Activated naive CD8-positive, alpha-beta T cell treated with anti-CD3 and anti-CD28 coated beads, Interleukin-2, amount 50 U/mL, for 24 hours (primary cell): Measurements from ENCODE around the gene SF3B2.
"Not testable (repeated sequence)": the region's sequence is repeated elsewhere in the genome, so short reads cannot be mapped to it uniquely, and the experiment has no call there.

Experiments used
- ATAC-seq: fragments of 150-1000 bp; cut with Tn5 transposase; one replicate; pipeline ENCODE4 v1.10.0; 2021
- DNase-seq: peaks from one replicate; pipeline ENCODE4 v3.0.0; 2021
- H3K27ac Mint-ChIP-seq: one replicate; pipeline ENCODE4 v1.8.0; 2021; ENCODE audit warnings: mild to moderate bottlenecking, mixed read lengths
- H3K27me3 Mint-ChIP-seq: one replicate; pipeline ENCODE4 v1.8.0; 2021; ENCODE audit warnings: mixed read lengths
- H3K36me3 Mint-ChIP-seq: one replicate; pipeline ENCODE4 v1.8.0; 2021; ENCODE audit warnings: low read depth, mixed read lengths
- H3K4me1 Mint-ChIP-seq: one replicate; pipeline ENCODE4 v1.8.0; 2021; ENCODE audit warnings: mixed read lengths
- H3K4me3 Mint-ChIP-seq: one replicate; pipeline ENCODE4 v1.8.0; 2021; ENCODE audit warnings: mild to moderate bottlenecking, moderate library complexity, mixed read lengths
- H3K9me3 Mint-ChIP-seq: one replicate; pipeline ENCODE4 v1.8.0; 2021; ENCODE audit warnings: mixed read lengths

SF3B2 gene

DNA sequence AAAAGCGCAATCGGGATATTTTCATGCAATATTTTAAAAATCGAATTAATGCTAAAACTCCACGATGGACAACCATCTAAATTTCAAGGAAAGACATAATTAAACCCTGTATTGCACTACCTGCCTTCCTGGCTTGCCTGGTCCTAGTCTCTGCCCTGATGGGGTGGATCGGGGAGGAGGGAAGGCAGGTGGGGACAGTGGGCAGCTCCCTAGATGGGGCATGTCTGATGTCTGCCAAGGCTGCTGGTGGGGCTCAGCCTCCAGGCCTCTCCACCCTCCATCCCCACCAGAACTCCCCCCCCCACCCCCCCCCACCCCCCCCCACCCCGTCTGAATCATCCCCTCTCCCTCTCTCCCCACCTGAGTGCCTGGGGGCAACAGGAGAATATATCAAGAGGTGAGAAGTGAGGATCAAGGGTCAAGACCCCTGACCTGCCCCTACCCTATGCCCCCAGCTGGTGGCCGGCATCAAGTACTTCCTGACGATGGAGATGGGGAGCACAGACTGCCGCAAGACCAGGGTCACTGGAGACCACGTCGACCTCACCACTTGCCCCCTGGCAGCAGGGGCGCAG lies 39.7 kb upstream of the SF3B2 start:
- Mint-ChIP-seq H3K4me3 (no peak overlapping the region), H3K27ac (no peak overlapping the region)
- no peak for ATAC-seq

GRCh38 chr11:66012946-66013761 lies 39.0 kb upstream of the SF3B2 start:
- peaks cover 12% of the 10 kb centered on the region for H3K27me3 Mint-ChIP-seq
- DNase-seq (no peak), ATAC-seq (no peak)
- H3K9me3 Mint-ChIP-seq, result no peaks in the 10 kb centered on the region
- no peaks in the 10 kb centered on the region for H3K36me3 Mint-ChIP-seq
- peaks cover 6% of the 10 kb centered on the region for H3K4me1 Mint-ChIP-seq
- no peak overlapping the region for H3K4me3 Mint-ChIP-seq
- H3K27ac Mint-ChIP-seq, result no peak overlapping the region

More for the DNA sequence above, 39.7 kb upstream of the SF3B2 start:
- Mint-ChIP-seq H3K27me3 (peaks cover 12% of the 10 kb centered on the region), H3K36me3 (no peaks in the 10 kb centered on the region), H3K9me3 (no peaks in the 10 kb centered on the region), H3K4me1 (peaks cover 3% of the 10 kb centered on the region)
- DNase-seq, result no peak

GRCh38 chr11:66013762-66014100 lies 38.4 kb upstream of the SF3B2 start:
- Mint-ChIP-seq H3K4me3 (no peak overlapping the region), H3K36me3 (no peaks in the 10 kb centered on the region), H3K4me1 (peaks cover 9% of the 10 kb centered on the region), H3K27me3 (peaks cover 12% of the 10 kb centered on the region), H3K9me3 (no peaks in the 10 kb centered on the region), H3K27ac (no peak overlapping the region)
- ATAC-seq (no peak), DNase-seq (no peak)

DNA sequence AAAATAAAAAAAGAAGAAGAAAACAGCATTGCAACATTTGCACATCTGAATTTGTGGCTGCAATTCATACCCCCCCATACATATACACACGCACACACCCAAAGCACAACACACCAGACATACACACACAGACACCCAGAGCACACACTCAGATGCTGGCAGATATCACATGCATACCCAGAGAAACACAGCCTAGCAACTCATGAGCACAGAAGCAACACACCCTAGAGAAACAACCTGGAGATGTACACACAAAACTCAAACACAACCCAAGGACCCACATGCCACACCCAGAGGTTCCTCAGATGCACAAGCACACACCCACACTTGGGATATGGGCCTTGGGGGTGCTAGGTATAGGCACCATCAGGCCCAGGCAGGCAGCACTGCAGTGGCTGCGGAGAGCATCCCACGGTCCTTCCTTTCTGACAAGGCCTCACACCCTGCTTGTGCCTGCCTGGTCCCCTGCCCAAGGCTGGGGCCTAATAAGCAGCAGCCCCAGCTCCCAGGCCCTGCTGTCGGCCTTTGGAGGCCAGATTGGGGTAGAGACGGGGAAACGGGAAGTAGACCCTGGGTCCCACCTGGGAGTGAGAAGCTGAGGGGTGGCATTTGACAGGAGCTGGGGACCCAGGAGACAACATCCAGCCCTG lies 37.2 kb upstream of the SF3B2 start:
- Mint-ChIP-seq H3K4me1 (peaks cover 9% of the 10 kb centered on the region), H3K9me3 (no peaks in the 10 kb centered on the region), H3K36me3 (no peaks in the 10 kb centered on the region), H3K27me3 (peaks cover 12% of the 10 kb centered on the region), H3K4me3 (no peak overlapping the region), H3K27ac (no peak overlapping the region)
- DNase-seq, result no peak
- ATAC-seq, result no peak

- Mint-ChIP-seq H3K4me3 (no peak overlapping the region), H3K27ac (no peak overlapping the region), H3K9me3 (no peaks in the 10 kb centered on the region)
Measured at GRCh38 chr11:66015454-66015881, 36.7 kb upstream of the SF3B2 start.

DNA sequence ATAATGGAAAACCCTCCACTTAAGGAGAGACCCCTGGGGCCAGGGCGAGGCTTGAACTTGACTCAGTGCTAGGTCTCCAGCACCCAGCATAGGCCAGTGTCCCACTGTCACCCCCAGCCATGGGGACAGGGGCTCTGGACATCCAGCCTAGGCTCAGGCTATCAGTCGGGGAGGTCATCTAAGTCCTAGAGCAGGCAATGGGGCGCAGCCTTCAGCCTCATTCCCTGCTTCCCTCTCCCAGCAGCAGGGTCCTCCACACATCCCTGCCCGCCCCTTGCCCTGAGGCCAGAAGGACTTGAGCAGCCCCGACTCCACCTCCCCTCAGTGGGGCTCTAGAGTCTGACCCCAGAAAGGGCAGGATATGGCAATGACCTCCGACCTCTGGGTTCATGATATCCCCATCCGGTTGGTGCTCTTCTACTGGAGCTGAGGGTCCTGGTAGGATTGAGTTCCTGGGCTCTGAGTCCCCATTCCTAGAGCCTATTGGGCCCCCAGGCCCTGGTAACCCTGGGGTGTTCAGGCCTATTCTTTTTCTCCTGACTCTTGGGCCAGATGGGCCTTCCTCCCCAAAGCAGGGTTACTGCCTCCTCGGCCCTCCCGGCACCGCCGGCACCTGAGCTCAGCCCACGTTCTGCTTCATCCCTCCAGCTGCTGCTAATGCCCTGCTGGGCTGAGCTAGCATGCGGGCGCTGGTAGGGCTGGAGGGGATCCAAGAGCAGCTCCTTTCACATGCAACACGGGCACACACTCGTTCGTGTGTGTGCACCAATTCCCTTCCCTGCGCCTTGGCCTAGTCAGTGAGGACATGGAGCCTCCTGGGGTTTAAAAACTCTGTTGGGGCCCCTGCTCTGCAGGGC lies 36.0 kb upstream of the SF3B2 start:
- ATAC-seq, result no peak
- Mint-ChIP-seq H3K36me3 (no peaks in the 10 kb centered on the region), H3K4me1 (peaks cover 12% of the 10 kb centered on the region), H3K27me3 (peaks cover 8% of the 10 kb centered on the region), H3K27ac (no peak overlapping the region), H3K4me3 (no peak overlapping the region), H3K9me3 (no peaks in the 10 kb centered on the region)
- no peak for DNase-seq

More at GRCh38 chr11:66015454-66015881, 36.7 kb upstream of the SF3B2 start:
- DNase-seq (no peak), ATAC-seq (no peak)
- peaks cover 9% of the 10 kb centered on the region for H3K4me1 Mint-ChIP-seq
- H3K36me3 Mint-ChIP-seq, result no peaks in the 10 kb centered on the region
- peaks cover 8% of the 10 kb centered on the region for H3K27me3 Mint-ChIP-seq

- ATAC-seq (no peak), DNase-seq (no peak)
- no peak overlapping the region for H3K4me3 Mint-ChIP-seq
- H3K27me3 Mint-ChIP-seq, result peaks cover 8% of the 10 kb centered on the region
- no peaks in the 10 kb centered on the region for H3K9me3 Mint-ChIP-seq
- no peak overlapping the region for H3K27ac Mint-ChIP-seq
- H3K36me3 Mint-ChIP-seq, result no peaks in the 10 kb centered on the region
- peaks cover 17% of the 10 kb centered on the region for H3K4me1 Mint-ChIP-seq
Measured at GRCh38 chr11:66016793-66017177, 35.4 kb upstream of the SF3B2 start.

- Mint-ChIP-seq H3K36me3 (no peaks in the 10 kb centered on the region), H3K4me3 (no peak overlapping the region), H3K27ac (no peak overlapping the region), H3K9me3 (no peaks in the 10 kb centered on the region), H3K4me1 (peaks cover 21% of the 10 kb centered on the region), H3K27me3 (peaks cover 8% of the 10 kb centered on the region)
- DNase-seq (no peak), ATAC-seq (no peak)
Measured at GRCh38 chr11:66017321-66017720, 34.8 kb upstream of the SF3B2 start.

DNA sequence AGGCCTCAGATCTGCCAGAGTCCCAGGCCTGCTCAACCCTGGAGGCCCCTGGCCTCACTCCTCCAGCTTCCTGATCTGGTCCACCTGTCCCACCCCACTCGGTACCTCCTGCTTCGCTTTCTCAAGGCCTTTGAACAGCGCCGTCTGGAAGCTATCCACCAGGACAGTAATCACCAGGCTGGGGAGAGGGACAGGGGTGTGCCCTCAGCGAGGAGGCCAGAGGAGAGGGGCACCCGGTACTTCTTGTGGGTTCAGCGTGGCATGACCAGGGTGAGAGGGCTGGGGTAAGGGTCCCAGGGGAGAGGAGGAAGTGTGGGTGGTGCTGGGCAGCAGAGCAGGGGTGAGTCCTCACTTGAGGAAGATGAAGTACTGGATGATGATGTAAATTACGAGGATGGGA lies 32.0 kb upstream of the SF3B2 start:
- H3K4me1 Mint-ChIP-seq, result peaks cover 21% of the 10 kb centered on the region
- H3K27ac Mint-ChIP-seq, result no peak overlapping the region
- DNase-seq (no peak), ATAC-seq (no peak)
- peaks cover 7% of the 10 kb centered on the region for H3K27me3 Mint-ChIP-seq
- no peaks in the 10 kb centered on the region for H3K9me3 Mint-ChIP-seq
- H3K4me3 Mint-ChIP-seq, result no peak overlapping the region
- no peaks in the 10 kb centered on the region for H3K36me3 Mint-ChIP-seq

- H3K36me3 Mint-ChIP-seq, result no peaks in the 10 kb centered on the region
- H3K27ac Mint-ChIP-seq, result no peak overlapping the region
- H3K4me1 Mint-ChIP-seq, result peaks cover 21% of the 10 kb centered on the region
- peak; percentile 30 for ATAC-seq
- peak; percentile 29 for DNase-seq
- no peaks in the 10 kb centered on the region for H3K9me3 Mint-ChIP-seq
- H3K4me3 Mint-ChIP-seq, result no peak overlapping the region
- peaks cover 7% of the 10 kb centered on the region for H3K27me3 Mint-ChIP-seq
Measured at GRCh38 chr11:66020618-66021357, 31.4 kb upstream of the SF3B2 start.

GRCh38 chr11:66022401-66023185 lies 29.6 kb upstream of the SF3B2 start:
- H3K36me3 Mint-ChIP-seq, result no peaks in the 10 kb centered on the region

GRCh38 chr11:66023186-66023440 lies 29.1 kb upstream of the SF3B2 start:
- not testable (repeated sequence) for H3K27ac Mint-ChIP-seq, H3K36me3 Mint-ChIP-seq, ATAC-seq, H3K4me3 Mint-ChIP-seq, H3K27me3 Mint-ChIP-seq, H3K9me3 Mint-ChIP-seq, DNase-seq
- peaks cover 14% of the 10 kb centered on the region for H3K4me1 Mint-ChIP-seq

More at GRCh38 chr11:66022401-66023185, 29.6 kb upstream of the SF3B2 start:
- Mint-ChIP-seq H3K27ac (no peak overlapping the region), H3K27me3 (peaks cover 7% of the 10 kb centered on the region), H3K9me3 (no peaks in the 10 kb centered on the region), H3K4me1 (peaks cover 16% of the 10 kb centered on the region), H3K4me3 (no peak overlapping the region)
- DNase-seq, result peak; percentile 92
- peak; percentile 84 for ATAC-seq

DNA sequence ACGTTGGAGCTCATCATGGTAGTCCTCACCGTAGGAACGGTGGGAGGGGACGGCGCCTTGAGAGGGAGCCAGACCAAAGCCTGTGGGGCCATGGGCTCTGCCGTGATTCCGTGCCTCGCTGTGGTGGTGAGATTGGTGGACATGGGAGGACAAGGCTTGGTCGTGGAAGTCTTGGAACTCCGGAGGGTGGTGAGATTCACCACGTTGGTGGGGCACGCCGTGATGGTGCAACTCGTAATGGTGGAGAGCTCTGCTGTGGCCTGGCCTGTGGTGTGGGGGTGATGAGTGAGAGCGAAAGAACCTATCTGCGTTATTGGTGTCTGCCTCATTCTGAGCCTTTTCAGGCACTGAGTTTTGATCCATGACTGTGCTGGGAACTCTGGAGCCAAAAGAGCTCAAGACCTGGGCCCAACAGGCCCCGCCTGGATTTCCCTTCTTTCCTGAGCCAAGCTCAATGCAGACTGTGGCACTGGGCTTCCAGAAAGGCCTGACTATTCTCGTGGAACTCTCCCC lies 26.1 kb upstream of the SF3B2 start, which contains the start of gene CATSPER1:
TSS of gene CATSPER1 (minus strand) at position 463 of the 513 bp plus-strand sequence. CDS start at position 363, 100 bp downstream.
- peaks cover 10% of the 10 kb centered on the region for H3K4me1 Mint-ChIP-seq
- ATAC-seq (no peak), DNase-seq (no peak)
- no peaks in the 10 kb centered on the region for H3K9me3 Mint-ChIP-seq
- H3K4me3 Mint-ChIP-seq, result no peak within 1 kb of the TSS
- no peak within 1 kb of the TSS for H3K27ac Mint-ChIP-seq
- H3K36me3 Mint-ChIP-seq, result no peaks in the 10 kb centered on the region
- peaks cover 7% of the 10 kb centered on the region for H3K27me3 Mint-ChIP-seq
